Measurements from ENCODE around the gene ELP2. TPM values are rescaled to one million over a fixed set of nuclear protein-coding genes. Genes with fewer than 3 reads are reported as not detected.

ELP2 gene
- total RNA-seq, 1 donor from 2014 or later, result 46.1 TPM

- H3K4me3 ChIP-seq (ENCODE audit: low read depth, low read length), result no peak overlapping the region
- DNase-seq (ENCODE audit: low read depth), result no peak
- no peak for TF ChIP-seq CTCF (conservative IDR thresholded peaks at IDR 0.05; ENCODE audit: low read depth, low read length)
Measured at GRCh38 chr18:36142751-36143150, 13.1 kb downstream of the ELP2 start.

DNA sequence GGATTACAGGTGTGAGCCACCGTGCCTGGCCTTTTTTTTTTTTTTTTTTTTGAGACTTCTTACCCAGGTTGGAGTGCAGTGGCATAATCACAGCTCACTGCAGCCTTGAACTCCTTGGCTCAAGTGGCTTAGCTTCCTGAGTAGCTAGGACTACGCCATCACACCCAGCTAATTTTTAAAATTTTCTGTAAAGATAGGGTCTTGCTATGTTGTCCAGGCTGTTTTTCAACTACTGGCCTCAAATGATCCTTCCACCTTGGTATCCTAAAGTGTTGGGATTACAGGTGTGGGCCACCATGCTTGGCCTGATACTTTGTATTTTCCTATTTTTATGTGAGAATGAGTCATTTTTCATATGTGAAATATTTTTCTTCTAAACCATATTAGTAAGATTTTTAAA is 13.7 kb downstream of the ELP2 start:
- TF ChIP-seq CTCF (conservative IDR thresholded peaks at IDR 0.05; ENCODE audit: low read depth, low read length), result no peak
- no peak overlapping the region for H3K4me3 ChIP-seq (ENCODE audit: low read depth, low read length)
- no peak for DNase-seq (ENCODE audit: low read depth)

GRCh38 chr18:36149514-36150289 is 20.0 kb downstream of the ELP2 start:
- no peak for DNase-seq (ENCODE audit: low read depth)
- no peak overlapping the region for H3K4me3 ChIP-seq (ENCODE audit: low read depth, low read length)
- no peak for TF ChIP-seq CTCF (conservative IDR thresholded peaks at IDR 0.05; ENCODE audit: low read depth, low read length)

DNA sequence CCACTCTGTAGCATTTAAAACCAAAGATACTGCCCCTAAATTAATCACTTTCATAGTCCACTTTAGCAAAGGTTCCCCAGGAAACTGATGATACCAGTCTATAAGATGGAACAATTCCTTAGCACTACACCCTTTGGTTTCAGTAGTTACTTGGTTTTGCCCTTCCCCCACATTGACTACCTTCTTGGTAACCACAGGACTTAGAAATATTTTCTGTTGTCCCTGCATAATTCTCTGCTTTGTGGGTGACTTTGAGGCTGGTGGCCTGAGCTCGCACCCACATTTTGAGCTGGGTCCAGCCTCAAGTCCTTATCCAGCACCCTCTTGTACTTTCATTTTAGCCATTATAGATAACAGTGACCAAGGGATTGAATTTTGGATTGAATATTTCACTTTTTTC is 23.1 kb downstream of the ELP2 start:
- no peak for DNase-seq (ENCODE audit: low read depth)
- TF ChIP-seq CTCF (conservative IDR thresholded peaks at IDR 0.05; ENCODE audit: low read depth, low read length), result no peak
- no peak overlapping the region for H3K4me3 ChIP-seq (ENCODE audit: low read depth, low read length)

- TF ChIP-seq CTCF (conservative IDR thresholded peaks at IDR 0.05; ENCODE audit: low read depth, low read length), result no peak
- no peak overlapping the region for H3K4me3 ChIP-seq (ENCODE audit: low read depth, low read length)
- peak; percentile 99 for DNase-seq (ENCODE audit: low read depth)
Measured at GRCh38 chr18:36153203-36153602, 23.5 kb downstream of the ELP2 start.

GRCh38 chr18:36153771-36154170 is 24.1 kb downstream of the ELP2 start:
- DNase-seq (ENCODE audit: low read depth), result no peak
- H3K4me3 ChIP-seq (ENCODE audit: low read depth, low read length), result no peak overlapping the region
- no peak for TF ChIP-seq CTCF (conservative IDR thresholded peaks at IDR 0.05; ENCODE audit: low read depth, low read length)
